Measurements from ENCODE around the gene RHOF. TPM values are rescaled to one million over a fixed set of nuclear protein-coding genes. Genes with fewer than 3 reads are reported as not detected.
A peak's percentile ranks its signal among the peaks of the same experiment; 100 is the strongest.

RHOF gene
- total RNA-seq, 1 experiment from 2014 or later, result 116 TPM

GRCh38 chr12:121802485-121802842 is 9.0 kb upstream of the RHOF start:
- TSS peak; percentile 90 for BruUV-seq (replicated peaks)
- Histone ChIP-seq H2AFZ (ENCODE audit: low read depth, low read length, poor library complexity, severe bottlenecking) (no peak overlapping the region), H3K4me2 (ENCODE audit: low read length) (peak overlapping the region; percentile 99), H3K27me3 (ENCODE audit: insufficient read depth, low read length) (no peaks in the 10 kb centered on the region), H3K27ac (ENCODE audit: low read depth, low read length) (peak overlapping the region; percentile 100), H4K20me1 (ENCODE audit: insufficient read depth) (no peaks in the 10 kb centered on the region), H3K36me3 (ENCODE audit: control insufficient read depth in 1 of 2, insufficient read depth in 2 of 2, low read length in 2 of 2) (peaks cover 3 to 15% of the 10 kb centered on the region in 2 experiments; a peak in 3 of 4 replicates), H3K79me2 (ENCODE audit: insufficient read depth, low read length) (peaks cover 57% of the 10 kb centered on the region), H3K9me2 (ENCODE audit: insufficient read depth) (no peaks in the 10 kb centered on the region), H3K9ac (ENCODE audit: low read length) (peak overlapping the region; percentile 98), H3K4me1 (ENCODE audit: control insufficient read depth in 1 of 2, insufficient read depth in 2 of 2, low read length in 2 of 2) (peaks cover 40 to 69% of the 10 kb centered on the region in 2 experiments), H3K9me3 (ENCODE audit: control insufficient read depth in 1 of 2, insufficient read depth in 1 of 2, low read depth in 1 of 2, low read length in 2 of 2) (no peaks in the 10 kb centered on the region), H3K4me3 (replicated peaks in 1 of 2; ENCODE audit: low read depth in 1 of 2, low read length in 2 of 2) (peak overlapping the region; percentile 74)
- RAD21 ChIA-PET (ENCODE audit: low non-redundant PET in 1 of 2, low total read pairs in 2 of 2, uncharacterized antibody in 2 of 2, unreplicated experiment in 2 of 2), result interaction anchor here in 1 of 2 experiments (0.7 kb wide), 1 partner anchor 116 kb away, joined by 3 read pairs; no protein-coding TSS in a partner anchor
- no peak for TF ChIP-seq POLR2A (IDR thresholded peaks at IDR 0.05; ENCODE audit: borderline replicate concordance, extremely low read depth, insufficient read depth, insufficient read length)
- TF ChIP-seq EZH2phosphoT487 (IDR thresholded peaks at IDR 0.05; ENCODE audit: borderline replicate concordance), result no peak
- TF ChIP-seq ZBTB33 (IDR thresholded peaks at IDR 0.05; ENCODE audit: extremely low read depth, insufficient replicate concordance, low read length), result no peak
- TF ChIP-seq JUND (IDR thresholded peaks at IDR 0.05), result no peak
- no peak for TF ChIP-seq ELF1 (IDR thresholded peaks at IDR 0.05; ENCODE audit: borderline replicate concordance, low read depth)
- no peak for TF ChIP-seq REST (IDR thresholded peaks at IDR 0.05; ENCODE audit: low read depth)
- no peak for TF ChIP-seq POLR2AphosphoS5 (IDR thresholded peaks at IDR 0.05; ENCODE audit: low read depth, low read length)
- TF ChIP-seq CEBPB (IDR thresholded peaks at IDR 0.05; ENCODE audit: low read depth), result no peak
- TF ChIP-seq MAX (IDR thresholded peaks at IDR 0.05), result no peak
- no peak for TF ChIP-seq CTCF (IDR thresholded peaks at IDR 0.05 in 2 of 3, conservative IDR thresholded peaks at IDR 0.05 in 1 of 3; ENCODE audit: borderline replicate concordance in 1 of 3, insufficient read depth in 1 of 3, low read depth in 2 of 3, low read length in 2 of 3)
- TF ChIP-seq SIN3A (IDR thresholded peaks at IDR 0.05; ENCODE audit: low read depth), result no peak
- ATAC-seq, result no peak
- CTCF ChIA-PET, result interaction anchor here (1.2 to 4.0 kb wide), 3 partner anchors 8 to 86 kb away, joined by 3 to 30 read pairs (median 26); partner anchors contain the start of gene RHOF
- intact Hi-C loops (cut with micrococcal nuclease), result no loop called here
- POLR2A ChIA-PET, result interaction anchor here (0.6 to 2.6 kb wide), 12 partner anchors 8 to 158 kb away, joined by 3 to 9 read pairs (median 5); partner anchors contain the start of gene PSMD9
- no peak for DNase-seq (ENCODE audit: low read depth, low spot score)

All from HCT116 (cell line).